Activated CD4-positive, alpha-beta T cell treated with anti-CD3 and anti-CD28 coated beads, Interleukin-2, amount 10 ng/mL, durations not matched to agents 7 days and 5 days (primary cell): ENCODE results near the gene CXXC1. TPM values are rescaled to one million over a fixed set of nuclear protein-coding genes. Genes with fewer than 3 reads are reported as not detected.

ENCODE experiments used
- CTCF ChIA-PET: fragments of 350-600 bp; sonication (Branson Sonifier 250); formaldehyde crosslinking; loops from one replicate; lab custom pipeline; 2021; ENCODE audit warnings: antibody characterized with exemption; lab: Charles Lee
- POLR2A ChIA-PET: fragments of 350-600 bp; sonication (Branson Sonifier 250); formaldehyde crosslinking; loops from one replicate; lab custom pipeline; 2021; ENCODE audit warnings: antibody characterized with exemption; lab: Charles Lee
- DNase-seq: peaks from one replicate; pipeline ENCODE4 v3.0.0-alpha.2; 2020
- H3K27ac Mint-ChIP-seq: one replicate; pipeline ENCODE4 v1.8.0; 2021; ENCODE audit warnings: mild to moderate bottlenecking, moderate library complexity, mixed read lengths
- H3K27me3 Mint-ChIP-seq: one replicate; pipeline ENCODE4 v1.8.0; 2021; ENCODE audit warnings: mixed read lengths
- H3K36me3 Mint-ChIP-seq: one replicate; pipeline ENCODE4 v1.8.0; 2021; ENCODE audit warnings: low read depth, mixed read lengths
- H3K4me1 Mint-ChIP-seq: one replicate; pipeline ENCODE4 v1.8.0; 2021; ENCODE audit warnings: mixed read lengths
- H3K4me3 Mint-ChIP-seq: one replicate; pipeline ENCODE4 v1.8.0; 2021; ENCODE audit warnings: mild to moderate bottlenecking, moderate library complexity, mixed read lengths
- H3K9me3 Mint-ChIP-seq: one replicate; pipeline ENCODE4 v1.8.0; 2021; ENCODE audit warnings: mixed read lengths
- total RNA-seq, 2 experiments: library from RNA; stranded (reverse); gene quantifications; one replicate each; pipeline ENCODE4 v1.2.3, GENCODE V29; 2021

The CXXC1 gene
- total RNA-seq, 2 experiments from 2014 or later: 125 to 139 TPM

DNA sequence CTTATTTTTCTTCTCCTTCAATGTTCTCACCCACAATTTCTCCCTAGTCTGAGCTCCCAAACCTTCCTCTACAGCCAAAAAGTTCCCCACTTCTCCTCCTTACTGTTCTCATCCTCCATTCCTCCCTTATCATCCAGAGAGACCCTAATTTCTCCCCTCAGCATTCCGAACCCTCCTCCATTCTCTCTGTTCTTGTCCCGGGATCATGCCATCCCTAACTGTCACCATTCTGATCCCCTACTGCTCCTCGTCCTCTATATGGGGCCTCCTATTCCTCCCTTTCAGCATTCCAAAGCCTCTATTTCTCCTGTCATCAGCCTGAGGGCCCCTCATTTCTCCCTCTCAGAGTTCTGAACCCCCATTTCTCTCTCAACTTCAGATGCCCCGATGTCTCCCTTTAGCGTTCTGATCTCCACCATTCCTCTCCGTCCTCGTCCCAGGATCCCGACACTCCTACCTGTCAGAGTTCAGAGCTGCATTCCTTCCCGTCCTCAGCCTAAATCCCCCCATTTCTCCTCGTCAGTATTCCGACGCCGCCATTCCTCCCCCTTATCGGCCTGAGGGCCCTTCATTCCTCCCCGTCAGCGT lies 6.7 kb downstream of the CXXC1 start:
- Mint-ChIP-seq H3K4me3 (peak overlapping the region; percentile 97), H3K4me1 (peaks cover 45% of the 10 kb centered on the region), H3K9me3 (no peaks in the 10 kb centered on the region), H3K27ac (peak overlapping the region; percentile 95), H3K36me3 (peaks cover 61% of the 10 kb centered on the region), H3K27me3 (no peaks in the 10 kb centered on the region)
- no peak for DNase-seq
- POLR2A ChIA-PET: interaction anchor here (0.6 to 0.8 kb wide), 2 partner anchors 76 to 471 kb away, joined by 3 to 5 read pairs; no protein-coding TSS in a partner anchor
- CTCF ChIA-PET: interaction anchor here (0.6 to 4.1 kb wide), 7 partner anchors 12 to 76 kb away, joined by 3 to 18 read pairs (median 4); partner anchors contain the start of gene CFAP53

DNA sequence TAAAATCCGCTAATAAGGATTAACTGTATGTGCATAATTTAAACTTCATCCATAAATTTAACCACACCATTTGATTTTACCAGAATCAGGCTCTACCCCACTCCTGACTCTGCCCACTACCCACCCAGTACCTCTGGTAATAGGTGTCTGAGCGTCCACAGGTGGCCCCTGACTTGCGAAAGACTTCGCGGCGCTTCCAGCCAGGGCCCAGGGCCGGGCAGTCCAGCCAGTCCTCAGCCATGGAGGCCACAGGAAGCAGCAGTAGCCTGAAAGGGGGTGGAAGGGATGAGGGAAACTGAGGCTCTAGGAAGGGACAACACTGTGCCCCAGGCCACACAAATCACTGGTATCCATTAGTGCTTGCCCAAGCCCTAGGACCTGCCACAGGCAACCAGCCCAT lies 7.7 kb downstream of the CXXC1 start:
- Mint-ChIP-seq H3K36me3 (peaks cover 62% of the 10 kb centered on the region), H3K27me3 (no peaks in the 10 kb centered on the region), H3K27ac (no peak overlapping the region), H3K9me3 (no peaks in the 10 kb centered on the region), H3K4me1 (peaks cover 44% of the 10 kb centered on the region), H3K4me3 (peak overlapping the region; percentile 97)
- DNase-seq: no peak
- ChIA-PET POLR2A (no interaction called here), CTCF (no interaction called here)

- H3K27ac Mint-ChIP-seq: no peak overlapping the region
- POLR2A ChIA-PET: no interaction called here
- no peaks in the 10 kb centered on the region for H3K27me3 Mint-ChIP-seq
- DNase-seq: no peak
- H3K4me3 Mint-ChIP-seq: no peak overlapping the region
- H3K36me3 Mint-ChIP-seq: peaks cover 61% of the 10 kb centered on the region
- CTCF ChIA-PET: interaction anchor here (1.5 kb wide), 1 partner anchor 80 kb away, joined by 3 read pairs; no protein-coding TSS in a partner anchor
- peaks cover 30% of the 10 kb centered on the region for H3K4me1 Mint-ChIP-seq
- no peaks in the 10 kb centered on the region for H3K9me3 Mint-ChIP-seq
Measured at GRCh38 chr18:50277942-50278341, 9.6 kb downstream of the CXXC1 start.

- peaks cover 20% of the 10 kb centered on the region for H3K4me1 Mint-ChIP-seq
- H3K27me3 Mint-ChIP-seq: no peaks in the 10 kb centered on the region
- peak overlapping the region; percentile 4 for H3K27ac Mint-ChIP-seq
- no peaks in the 10 kb centered on the region for H3K9me3 Mint-ChIP-seq
- DNase-seq: no peak
- POLR2A ChIA-PET: no interaction called here
- no peak overlapping the region for H3K4me3 Mint-ChIP-seq
- CTCF ChIA-PET: interaction anchor here (1.2 to 1.5 kb wide), 3 partner anchors 8 to 81 kb away, joined by 3 to 4 read pairs (median 3); no protein-coding TSS in a partner anchor
- H3K36me3 Mint-ChIP-seq: peaks cover 64% of the 10 kb centered on the region
Measured at GRCh38 chr18:50276452-50276851, 11.0 kb downstream of the CXXC1 start.

- DNase-seq: no peak
- peaks cover 18% of the 10 kb centered on the region for H3K4me1 Mint-ChIP-seq
- H3K27me3 Mint-ChIP-seq: no peaks in the 10 kb centered on the region
- ChIA-PET CTCF (interaction anchor here (1.2 to 1.4 kb wide), 2 partner anchors 7 to 15 kb away, joined by 3 to 4 read pairs; no protein-coding TSS in a partner anchor), POLR2A (no interaction called here)
- no peak overlapping the region for H3K4me3 Mint-ChIP-seq
- no peak overlapping the region for H3K27ac Mint-ChIP-seq
- H3K36me3 Mint-ChIP-seq: peaks cover 64% of the 10 kb centered on the region
- H3K9me3 Mint-ChIP-seq: no peaks in the 10 kb centered on the region
Measured at GRCh38 chr18:50275503-50276036, 11.9 kb downstream of the CXXC1 start.

DNA sequence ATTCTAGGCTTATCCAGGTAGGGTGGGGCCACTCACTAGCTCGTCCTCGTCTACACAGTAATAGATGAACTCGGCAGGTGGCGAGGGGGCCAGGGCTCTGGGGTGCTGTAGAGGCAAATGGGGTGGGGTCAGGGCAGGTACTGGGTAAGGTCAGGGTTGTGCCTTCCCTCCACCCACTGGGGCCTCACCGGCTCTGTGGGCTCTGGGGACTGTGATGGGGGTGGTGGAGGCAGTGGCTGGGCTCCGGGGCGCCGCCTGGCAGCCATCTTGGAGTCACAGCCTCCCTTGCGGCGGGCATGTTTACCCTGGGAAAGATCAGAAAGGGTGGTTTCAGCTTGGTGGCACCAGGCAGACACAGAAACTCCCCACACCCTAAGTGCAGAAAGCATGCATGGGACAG lies 12.6 kb downstream of the CXXC1 start:
- ChIA-PET CTCF (no interaction called here), POLR2A (no interaction called here)
- Mint-ChIP-seq H3K4me3 (no peak overlapping the region), H3K36me3 (peaks cover 60% of the 10 kb centered on the region), H3K9me3 (no peaks in the 10 kb centered on the region), H3K27me3 (no peaks in the 10 kb centered on the region), H3K27ac (no peak overlapping the region), H3K4me1 (peaks cover 12% of the 10 kb centered on the region)
- DNase-seq: no peak

DNA sequence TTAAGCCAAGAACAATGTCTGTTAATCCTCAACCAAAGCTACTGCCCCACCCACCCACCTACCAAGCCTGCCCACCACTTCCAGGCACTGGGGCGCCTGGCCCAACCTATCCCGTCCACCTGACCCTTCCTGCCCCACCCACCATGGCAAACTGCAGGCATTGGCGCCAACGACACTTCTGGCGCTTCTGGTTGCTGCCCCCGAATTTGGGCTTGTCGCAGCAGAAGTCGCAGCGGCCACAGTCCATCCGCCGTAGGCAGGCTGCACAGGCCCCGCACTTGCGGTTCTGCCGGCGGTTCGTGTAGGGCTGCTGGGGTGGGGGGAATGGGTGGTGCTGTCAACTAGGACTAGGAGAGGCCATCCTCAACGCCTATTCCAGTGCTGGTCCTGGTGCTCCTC lies 13.4 kb downstream of the CXXC1 start:
- POLR2A ChIA-PET: no interaction called here
- CTCF ChIA-PET: interaction anchor here (1.6 kb wide), 1 partner anchor 15 kb away, joined by 3 read pairs; no protein-coding TSS in a partner anchor
- Mint-ChIP-seq H3K9me3 (no peaks in the 10 kb centered on the region), H3K4me1 (peaks cover 11% of the 10 kb centered on the region), H3K36me3 (peaks cover 66% of the 10 kb centered on the region), H3K4me3 (no peak overlapping the region), H3K27ac (no peak overlapping the region), H3K27me3 (no peaks in the 10 kb centered on the region)
- no peak for DNase-seq

DNA sequence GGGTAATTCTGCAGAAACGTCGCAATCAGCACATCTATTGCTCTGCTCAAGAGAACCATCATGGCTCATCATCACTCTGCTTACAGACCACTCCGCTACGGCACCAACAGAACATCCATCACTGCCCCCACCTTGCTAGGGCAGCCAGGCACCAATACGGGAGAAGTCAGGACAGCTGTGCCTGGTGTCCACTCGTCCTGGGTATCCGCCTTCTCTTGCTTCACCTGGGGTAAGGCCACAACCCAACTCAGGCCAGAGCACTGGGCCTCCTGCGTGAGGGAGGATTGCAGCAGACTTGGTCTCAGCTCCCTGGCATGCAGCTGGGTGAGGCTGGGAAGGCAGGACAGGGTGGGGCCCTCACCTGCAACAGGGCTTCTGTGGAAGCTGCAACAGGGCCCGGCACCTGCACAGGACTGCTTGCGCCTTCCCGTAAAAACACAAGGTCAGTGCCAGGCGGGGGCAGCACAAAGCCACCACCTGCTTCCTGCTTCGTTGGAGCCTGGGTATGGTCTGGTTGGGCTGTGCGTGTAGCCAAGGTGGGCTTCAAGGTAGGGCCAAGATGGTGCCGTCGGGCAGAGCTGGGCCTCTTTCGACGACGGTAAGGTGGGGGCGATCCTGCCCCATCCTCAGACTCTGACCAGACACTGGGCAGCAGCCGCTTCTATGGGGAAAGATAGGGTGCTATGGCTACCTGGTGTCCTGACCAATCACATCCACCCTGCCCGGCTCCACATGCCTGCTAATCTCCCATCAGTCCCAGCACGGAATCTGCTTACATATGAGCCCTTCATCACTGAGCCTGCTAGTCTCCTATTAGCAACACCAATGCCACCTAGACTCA lies 14.1 kb downstream of the CXXC1 start:
- H3K36me3 Mint-ChIP-seq: peaks cover 66% of the 10 kb centered on the region
- CTCF ChIA-PET: interaction anchor here (1.6 kb wide), 1 partner anchor 15 kb away, joined by 3 read pairs; no protein-coding TSS in a partner anchor

DNA sequence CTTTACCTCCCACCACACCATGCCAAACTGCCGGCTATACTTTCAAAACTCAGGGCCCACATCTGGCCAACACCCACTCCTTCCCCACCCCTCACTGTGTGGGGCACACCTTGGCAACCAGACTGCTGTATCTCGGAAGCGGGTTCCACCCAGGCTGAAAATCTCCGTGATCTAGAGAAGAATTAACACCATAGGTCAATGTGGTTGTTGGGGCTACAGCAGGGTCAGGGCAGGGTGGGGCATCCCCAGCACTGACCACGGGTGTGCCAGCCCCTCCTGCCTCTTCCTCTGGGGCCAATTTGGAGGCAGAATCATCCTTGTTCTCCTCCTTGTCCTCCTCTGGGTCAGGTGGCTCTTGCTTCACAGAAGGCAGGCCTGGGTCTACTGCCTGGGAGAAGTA lies 14.9 kb downstream of the CXXC1 start:
- CTCF ChIA-PET: interaction anchor here (1.0 kb wide), 1 partner anchor 9 kb away, joined by 3 read pairs; the partner anchor contains the start of gene MBD1

More for the DNA sequence above, 14.1 kb downstream of the CXXC1 start:
- Mint-ChIP-seq H3K9me3 (no peaks in the 10 kb centered on the region), H3K27me3 (no peaks in the 10 kb centered on the region), H3K4me3 (no peak overlapping the region), H3K27ac (no peak overlapping the region), H3K4me1 (peaks cover 12% of the 10 kb centered on the region)
- DNase-seq: no peak
- POLR2A ChIA-PET: no interaction called here

DNA sequence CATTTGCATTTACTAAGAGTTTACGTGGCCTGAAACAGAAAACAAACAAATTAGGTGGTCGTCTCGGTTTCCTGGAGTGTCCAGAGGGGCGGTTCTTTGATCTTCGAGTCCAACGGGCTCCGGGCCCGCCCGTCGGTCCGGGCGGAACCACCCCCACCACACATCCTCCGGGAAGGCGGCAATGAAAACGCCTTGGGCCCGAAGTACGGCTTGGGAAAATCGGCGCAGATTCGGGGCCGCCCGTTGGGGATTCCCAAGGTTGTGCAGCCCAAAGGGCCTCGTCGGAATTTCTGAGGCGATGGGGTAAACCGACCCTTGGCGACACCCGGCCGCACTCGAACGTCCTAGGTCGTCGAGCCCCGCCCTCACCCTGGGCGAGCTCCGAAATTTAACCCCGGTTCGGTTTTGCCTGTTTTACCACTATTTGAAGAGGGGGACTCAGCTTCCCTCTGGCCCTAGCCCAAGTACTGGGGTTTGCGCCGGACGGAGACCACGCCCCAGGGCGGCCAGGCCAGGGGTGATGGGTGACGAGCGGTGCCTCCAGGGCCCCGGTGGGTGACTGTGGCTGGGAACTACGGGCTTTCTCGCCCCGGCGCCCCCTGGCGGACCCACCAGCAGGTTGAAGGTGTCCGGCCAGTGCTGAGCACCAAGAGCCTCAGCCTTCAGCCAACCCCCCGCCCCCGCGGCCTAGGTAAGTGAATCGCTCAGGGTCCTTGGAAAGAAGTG lies 19.3 kb downstream of the CXXC1 start:
- peaks cover 32% of the 10 kb centered on the region for H3K36me3 Mint-ChIP-seq
- peaks cover 32% of the 10 kb centered on the region for H3K4me1 Mint-ChIP-seq
- peaks cover 9% of the 10 kb centered on the region for H3K27me3 Mint-ChIP-seq
- ChIA-PET POLR2A (no interaction called here), CTCF (interaction anchor here (0.8 to 3.5 kb wide), 7 partner anchors 8 to 106 kb away, joined by 3 to 18 read pairs (median 7); partner anchors contain the start of genes MBD1 and SKA1)
- no peaks in the 10 kb centered on the region for H3K9me3 Mint-ChIP-seq
- peak overlapping the region; percentile 57 for H3K27ac Mint-ChIP-seq
- H3K4me3 Mint-ChIP-seq: peak overlapping the region; percentile 64
- DNase-seq: peak; percentile 75

More for the DNA sequence above, 14.9 kb downstream of the CXXC1 start:
- no peak for DNase-seq
- peaks cover 64% of the 10 kb centered on the region for H3K36me3 Mint-ChIP-seq
- POLR2A ChIA-PET: no interaction called here
- no peaks in the 10 kb centered on the region for H3K27me3 Mint-ChIP-seq
- peaks cover 13% of the 10 kb centered on the region for H3K4me1 Mint-ChIP-seq
- H3K27ac Mint-ChIP-seq: no peak overlapping the region
- no peaks in the 10 kb centered on the region for H3K9me3 Mint-ChIP-seq
- H3K4me3 Mint-ChIP-seq: no peak overlapping the region

DNA sequence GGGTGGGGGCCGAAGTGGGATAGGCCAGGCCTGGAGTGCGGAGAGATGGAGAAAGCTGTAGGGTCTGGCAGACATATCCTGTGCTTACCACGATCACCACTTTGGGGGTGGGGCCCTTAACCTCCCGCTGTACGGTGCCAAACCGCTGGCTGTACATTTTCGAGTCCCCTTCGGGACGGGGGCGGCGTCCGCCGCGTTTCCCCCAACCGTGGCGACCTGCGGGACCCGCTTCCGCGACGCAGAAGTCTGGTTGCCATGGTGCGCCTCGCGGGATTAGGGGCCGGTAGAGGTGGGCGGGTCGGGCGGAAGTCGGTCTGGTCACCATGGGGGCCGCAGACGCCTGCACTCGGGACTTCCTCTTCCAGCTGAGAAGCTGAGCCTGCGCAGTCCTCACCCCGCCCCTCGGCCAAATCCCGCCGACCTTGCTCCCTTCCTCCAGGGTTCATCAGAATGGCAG lies 21.2 kb downstream of the CXXC1 start, which contains the start of gene CFAP53:
Gene CFAP53, minus strand, starts transcription at position 248 of the 457 bp plus-strand sequence. Its CDS starts 91 bp downstream, at position 157.
- no peaks in the 10 kb centered on the region for H3K9me3 Mint-ChIP-seq
- peaks cover 16% of the 10 kb centered on the region for H3K36me3 Mint-ChIP-seq
- peaks cover 12% of the 10 kb centered on the region for H3K27me3 Mint-ChIP-seq
- H3K27ac Mint-ChIP-seq: peak within 1 kb of the TSS; percentile 17
- peaks cover 32% of the 10 kb centered on the region for H3K4me1 Mint-ChIP-seq
- ChIA-PET CTCF (interaction anchor here (0.7 to 1.1 kb wide), 2 partner anchors 15 to 91 kb away, joined by 3 to 4 read pairs; partner anchors contain the start of gene MBD1), POLR2A (no interaction called here)
- DNase-seq: peak; percentile 87
- H3K4me3 Mint-ChIP-seq: peak within 1 kb of the TSS; percentile 76

DNA sequence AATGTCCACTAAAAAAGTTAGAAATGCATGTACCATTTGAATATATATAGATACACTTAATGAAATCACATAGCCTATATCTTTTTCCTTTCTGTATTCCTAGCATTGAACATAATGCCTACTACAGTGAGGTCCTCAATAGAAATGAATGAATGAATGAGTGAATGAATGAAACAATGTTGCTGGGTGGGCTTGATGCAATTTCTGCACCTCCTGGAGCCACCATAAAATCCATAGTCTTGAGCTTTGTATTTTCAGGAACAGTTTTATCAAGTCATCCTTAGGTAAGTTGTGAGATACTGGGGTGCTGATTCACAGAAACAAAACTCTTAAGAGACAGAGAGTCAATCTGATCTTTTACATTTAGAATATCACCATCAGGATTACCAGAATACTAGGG lies 24.5 kb downstream of the CXXC1 start:
- peaks cover 21% of the 10 kb centered on the region for H3K4me1 Mint-ChIP-seq
- DNase-seq: no peak
- no peak overlapping the region for H3K27ac Mint-ChIP-seq
- POLR2A ChIA-PET: no interaction called here
- peaks cover 4% of the 10 kb centered on the region for H3K9me3 Mint-ChIP-seq
- CTCF ChIA-PET: interaction anchor here (1.3 to 1.6 kb wide), 2 partner anchors 10 to 18 kb away, joined by 3 to 5 read pairs; partner anchors contain the start of gene MBD1
- no peak overlapping the region for H3K4me3 Mint-ChIP-seq
- H3K27me3 Mint-ChIP-seq: peaks cover 17% of the 10 kb centered on the region
- peaks cover 1% of the 10 kb centered on the region for H3K36me3 Mint-ChIP-seq
